Activated CD8-positive, alpha-beta memory T cell treated with anti-CD3 and anti-CD28 coated beads, Interleukin-2, amount 50 U/mL, for 48 hours (primary cell): ENCODE measurements around the gene GRIK2.

Source experiments
- DNase-seq: peaks from one replicate; pipeline ENCODE4 v3.0.0-alpha.2; 2020

The GRIK2 gene

DNA sequence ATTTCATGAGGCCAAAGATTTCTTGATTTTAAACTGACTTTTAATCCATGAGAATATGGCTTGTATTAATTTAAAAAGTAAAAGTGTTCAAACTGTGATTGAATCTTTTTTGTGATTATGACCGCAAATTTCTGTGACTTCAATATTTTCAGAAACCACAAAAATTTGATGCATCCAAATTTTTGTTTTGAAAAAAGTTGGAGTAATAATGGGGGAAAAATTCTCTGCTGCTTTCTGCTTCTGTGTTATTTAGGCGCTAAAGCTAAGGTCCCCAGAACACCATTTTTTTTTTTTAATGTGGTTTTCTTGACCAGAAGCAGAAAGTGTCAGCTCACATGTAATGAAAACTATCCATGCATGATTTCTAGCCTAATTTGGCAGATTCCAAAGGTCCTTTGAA is 65.3 kb downstream of the GRIK2 start:
- no peak for DNase-seq

DNA sequence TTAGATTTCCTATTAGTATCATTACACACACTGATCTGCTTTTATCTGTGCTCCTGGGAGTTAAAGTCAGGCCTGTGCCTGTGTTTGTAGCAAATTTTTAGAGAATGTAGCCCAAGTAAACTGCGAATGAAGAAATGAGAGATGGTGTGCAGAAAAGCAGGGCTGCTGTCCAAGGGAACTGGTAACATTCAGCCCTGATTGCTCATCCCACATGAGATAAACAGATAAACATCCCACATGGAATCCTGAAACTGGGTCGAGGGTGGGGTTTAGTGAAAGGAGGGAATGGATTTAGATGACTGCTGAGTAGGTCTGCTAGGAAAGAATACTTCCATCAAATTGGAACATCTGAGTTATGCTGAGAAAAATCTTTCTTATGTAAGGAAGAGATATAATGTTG is 69.1 kb downstream of the GRIK2 start:
- no peak for DNase-seq

DNA sequence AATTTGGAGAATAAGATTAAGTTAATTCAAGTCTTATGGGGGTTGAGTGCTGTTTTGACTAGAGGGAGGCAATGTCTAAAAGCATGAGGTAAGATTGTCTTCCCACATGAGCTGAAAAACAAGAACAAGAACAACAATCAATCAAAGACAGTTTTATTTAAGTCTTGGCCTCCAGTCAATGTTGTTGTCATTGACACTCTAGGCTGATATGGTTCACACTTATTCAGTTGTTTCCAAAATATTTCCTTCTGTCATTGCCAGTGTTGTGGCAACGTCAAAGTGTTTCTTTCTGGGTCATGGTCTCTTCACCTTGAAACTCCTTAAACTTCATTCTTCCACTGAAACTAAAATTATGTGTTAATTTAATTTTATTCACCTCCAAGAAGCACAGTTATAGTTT is 72.4 kb downstream of the GRIK2 start:
- DNase-seq, result no peak

DNA sequence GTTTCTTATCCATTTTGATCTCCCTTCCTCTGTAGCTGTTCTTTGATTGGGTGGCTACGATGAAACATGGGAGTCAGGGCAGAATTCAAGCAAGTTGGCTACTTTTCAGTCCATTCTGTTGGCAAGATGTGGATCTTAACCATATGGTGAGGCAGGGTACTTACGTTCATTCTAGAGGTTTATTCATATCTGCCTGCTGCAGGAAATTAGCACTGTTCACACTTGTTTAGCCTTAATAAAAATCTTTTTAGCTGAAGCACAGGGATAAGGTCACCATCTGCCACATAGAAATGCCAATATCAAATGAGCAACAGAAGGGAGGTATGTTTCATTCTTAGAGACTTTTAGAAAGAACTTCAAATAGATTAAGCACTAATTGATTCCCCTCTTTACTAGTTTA is 83.9 kb downstream of the GRIK2 start:
- DNase-seq, result no peak

DNA sequence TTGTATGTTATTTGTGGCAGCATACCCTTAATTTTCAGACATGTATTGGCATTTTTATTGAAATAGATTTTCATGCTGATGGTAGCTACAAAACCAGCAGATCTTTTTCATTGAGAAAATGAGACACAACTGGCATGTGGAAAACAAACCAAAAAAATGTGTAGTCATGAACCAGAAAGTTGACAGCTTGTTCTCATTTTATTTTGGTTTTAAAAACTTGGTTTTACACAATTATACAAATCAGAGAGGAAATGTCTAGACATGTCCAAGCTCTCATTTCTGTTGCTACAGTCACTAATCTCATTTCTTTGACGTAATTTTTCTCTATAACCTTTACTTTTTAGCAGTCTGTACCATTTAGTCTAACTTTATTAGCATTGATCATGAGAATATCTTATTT is 85.4 kb downstream of the GRIK2 start:
- DNase-seq, result no peak

DNA sequence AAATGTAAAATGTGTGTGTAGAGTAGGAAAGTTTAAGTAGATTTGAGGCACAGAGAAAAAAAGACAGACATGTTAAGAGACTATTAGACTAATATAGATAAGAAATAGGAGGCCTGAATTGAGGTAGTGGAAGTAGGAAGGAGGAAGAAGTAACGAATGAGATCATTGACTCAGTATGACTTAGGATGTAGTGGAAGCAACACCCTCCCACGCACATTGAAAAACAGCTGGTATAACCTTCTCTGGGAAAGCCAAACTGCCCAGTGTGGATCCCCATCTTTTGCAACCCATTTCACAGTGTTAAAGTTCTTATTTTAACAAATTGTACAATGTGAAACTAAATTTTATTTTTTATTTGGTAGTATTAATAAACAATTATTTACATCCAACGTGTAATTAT is 89.1 kb downstream of the GRIK2 start:
- DNase-seq, result no peak

DNA sequence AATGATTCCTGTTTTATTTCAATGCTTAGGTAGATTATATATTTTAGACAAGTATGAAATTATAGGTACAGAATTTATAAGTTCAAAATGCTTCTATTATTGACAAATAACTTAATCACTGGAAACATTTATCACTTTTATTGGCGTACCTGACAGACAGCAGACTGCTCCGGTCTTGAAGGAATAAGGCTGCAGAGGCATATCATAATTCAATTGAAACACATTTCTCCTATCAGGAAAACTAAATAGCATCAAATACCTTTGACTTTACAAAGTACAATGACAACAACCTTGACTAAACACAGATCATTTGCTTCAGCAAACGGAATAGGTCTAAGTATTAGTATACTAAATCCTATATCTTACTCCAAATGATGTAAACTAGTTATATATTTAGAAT is 91.3 kb downstream of the GRIK2 start:
- no peak for DNase-seq

DNA sequence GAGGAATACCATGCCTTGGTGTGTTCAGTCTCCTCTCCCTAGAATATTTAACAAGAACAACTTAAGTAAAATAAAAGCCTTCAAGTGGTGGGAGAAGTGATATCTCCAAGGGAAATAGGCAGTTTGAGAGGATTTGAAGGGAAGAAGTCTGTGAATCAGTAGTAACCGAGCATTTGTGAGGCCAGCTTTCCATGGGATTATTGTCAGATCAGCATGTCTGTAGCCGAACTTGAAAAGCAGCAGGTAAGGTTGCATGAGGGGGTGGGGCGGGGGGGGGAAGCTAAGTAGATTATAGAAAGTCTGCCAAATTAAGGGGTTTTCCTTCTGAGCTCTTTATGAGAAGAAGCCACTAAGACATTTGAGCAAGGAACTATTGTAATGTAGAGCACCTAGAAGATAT is 92.6 kb downstream of the GRIK2 start:
- no peak for DNase-seq

DNA sequence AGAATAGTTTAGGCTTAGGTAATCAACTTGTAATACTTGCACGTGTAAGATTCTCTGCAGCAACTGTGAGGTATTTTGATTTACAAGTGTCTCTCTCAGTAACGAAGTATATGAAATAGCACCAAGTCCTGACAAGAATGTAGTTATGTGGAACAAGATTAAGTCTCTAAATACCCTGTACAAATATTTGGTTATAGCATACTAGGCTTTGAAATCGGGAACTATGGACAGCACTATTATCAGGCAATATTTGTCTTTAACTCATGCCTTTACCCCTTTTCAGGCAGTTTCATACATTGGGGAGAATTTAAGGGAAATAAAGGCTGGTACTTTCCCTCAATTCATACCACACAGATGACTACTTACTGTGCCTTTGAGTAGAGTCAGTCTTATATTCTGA is 93.2 kb downstream of the GRIK2 start:
- no peak for DNase-seq

DNA sequence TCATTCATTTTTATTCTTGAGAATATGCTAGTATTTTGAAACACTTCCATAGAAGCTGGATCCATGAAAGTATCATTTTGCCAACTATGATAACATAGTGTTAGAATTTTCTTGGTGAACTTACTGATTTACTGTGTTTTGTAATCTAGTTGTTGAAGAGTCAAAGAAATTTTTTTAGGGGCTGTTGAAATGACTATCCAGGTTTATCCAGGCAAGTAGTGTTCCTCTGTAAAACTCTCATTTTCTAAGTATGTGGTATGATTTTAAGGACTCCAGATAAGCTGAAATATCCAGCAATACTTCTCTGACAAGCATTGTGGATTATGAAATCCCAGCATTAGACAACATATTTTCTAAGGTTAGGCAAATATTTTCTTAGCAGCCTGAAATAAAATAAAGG is 95.9 kb downstream of the GRIK2 start:
- DNase-seq, result no peak

DNA sequence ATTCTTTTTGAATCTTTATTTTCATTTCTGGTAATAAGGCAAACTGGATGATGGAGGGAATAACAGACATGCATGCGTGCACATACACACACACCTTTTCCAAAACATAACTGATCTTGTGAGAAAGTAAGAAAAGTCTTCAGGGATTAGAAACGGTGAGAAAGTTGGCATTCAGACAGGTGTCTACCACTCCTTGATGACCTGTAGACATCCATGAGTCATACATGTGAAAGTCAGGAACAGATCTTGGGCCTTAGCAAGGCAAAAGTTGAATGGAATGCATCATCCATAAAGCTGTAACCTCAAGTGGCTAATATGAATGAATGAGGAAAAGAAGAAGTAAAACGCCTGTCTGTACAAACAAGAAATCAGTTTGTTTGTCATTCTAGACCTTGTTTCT is 97.3 kb downstream of the GRIK2 start:
- DNase-seq, result no peak

DNA sequence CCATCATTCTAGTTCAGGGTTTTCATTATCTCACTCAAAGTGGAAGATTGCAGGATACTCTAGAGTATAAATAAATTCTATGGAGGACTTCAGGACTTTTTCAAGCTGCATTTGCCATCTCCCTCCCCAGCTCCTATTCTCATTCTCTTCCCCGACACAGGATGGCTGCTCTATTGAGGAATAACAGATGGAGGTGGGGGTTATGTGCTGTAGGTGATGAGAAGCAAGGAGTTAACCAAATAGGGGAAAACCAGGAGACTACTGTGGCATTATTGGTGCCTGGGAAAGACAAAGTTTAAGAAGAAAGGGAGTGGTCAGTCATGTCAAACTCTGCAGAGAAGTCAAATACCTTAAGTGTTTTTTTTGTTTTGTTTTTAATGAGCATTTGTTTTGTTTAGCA is 109.3 kb downstream of the GRIK2 start:
- DNase-seq, result no peak

DNA sequence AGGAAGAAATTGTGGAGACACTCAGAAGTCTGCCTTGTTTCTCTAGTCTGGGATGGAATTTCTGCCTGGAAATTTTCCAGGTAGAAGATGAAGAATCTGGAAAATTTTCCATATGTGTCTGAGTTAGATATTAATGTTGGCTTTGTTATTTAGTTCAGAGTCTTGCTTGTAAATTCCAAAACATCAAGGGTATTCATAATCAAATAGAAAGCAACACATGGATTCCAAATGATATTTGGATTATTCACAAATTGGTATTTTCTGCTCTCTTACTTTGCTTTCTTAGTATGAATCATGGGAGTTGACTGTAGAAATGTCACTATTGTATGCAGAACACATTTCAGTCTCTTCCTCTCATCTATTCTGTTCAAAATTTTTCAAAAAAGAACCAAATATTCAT is 116.0 kb downstream of the GRIK2 start:
- DNase-seq, result no peak

DNA sequence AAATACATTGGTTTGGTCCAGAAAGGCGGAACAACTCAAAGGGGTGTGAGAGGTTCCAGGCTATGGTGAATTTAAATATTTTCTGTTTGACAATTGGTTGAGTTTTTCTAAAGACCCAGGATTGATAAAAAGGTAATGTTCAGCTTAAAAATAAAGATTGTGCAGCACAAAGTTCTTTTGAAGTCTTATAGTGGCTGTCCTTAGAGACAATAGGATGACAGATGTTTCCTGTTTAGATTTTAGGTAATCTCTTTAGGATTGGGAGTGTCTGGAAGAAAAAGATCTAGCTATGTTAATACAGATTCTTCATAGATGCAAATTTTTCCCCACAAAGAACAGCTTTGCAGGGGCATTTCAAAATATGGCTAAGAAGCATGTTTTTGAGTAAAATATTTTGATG is 119.7 kb downstream of the GRIK2 start:
- DNase-seq, result no peak

DNA sequence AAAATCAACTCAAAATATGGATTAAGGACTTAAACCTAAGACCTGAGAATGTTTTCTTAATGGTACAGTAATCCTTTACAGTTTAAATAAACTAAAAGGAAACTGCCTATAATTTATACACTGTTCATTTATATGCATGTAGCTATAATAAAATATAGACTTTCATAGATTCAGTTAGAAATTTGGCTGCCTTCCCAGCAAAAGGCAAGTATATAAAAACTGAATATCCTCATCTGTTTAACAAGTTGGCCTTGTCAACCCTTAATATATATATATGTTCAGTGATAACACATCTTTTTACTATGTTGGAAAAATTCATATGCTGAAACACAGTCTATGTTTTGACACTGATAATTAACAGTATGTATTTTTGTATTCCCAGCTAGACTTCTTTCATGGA is 123.1 kb downstream of the GRIK2 start:
- no peak for DNase-seq

DNA sequence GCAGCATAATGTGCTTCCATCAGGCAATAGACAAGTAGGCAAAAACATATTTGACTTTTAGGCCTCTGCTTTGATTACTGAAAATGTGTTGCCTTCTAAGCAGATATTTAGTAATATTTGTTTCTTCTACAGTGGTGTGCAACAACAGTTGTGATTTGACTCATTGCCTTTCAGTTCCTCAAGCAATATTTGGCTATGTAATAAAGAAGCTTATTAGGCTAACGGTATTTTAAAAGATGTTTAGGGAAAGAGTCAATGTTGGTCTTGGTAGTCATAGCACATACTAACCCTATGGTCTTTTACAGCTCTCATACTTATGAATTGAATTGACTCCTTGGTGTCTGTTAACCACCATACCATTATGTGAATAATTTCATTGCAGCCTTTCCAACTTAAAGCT is 124.1 kb downstream of the GRIK2 start:
- no peak for DNase-seq

DNA sequence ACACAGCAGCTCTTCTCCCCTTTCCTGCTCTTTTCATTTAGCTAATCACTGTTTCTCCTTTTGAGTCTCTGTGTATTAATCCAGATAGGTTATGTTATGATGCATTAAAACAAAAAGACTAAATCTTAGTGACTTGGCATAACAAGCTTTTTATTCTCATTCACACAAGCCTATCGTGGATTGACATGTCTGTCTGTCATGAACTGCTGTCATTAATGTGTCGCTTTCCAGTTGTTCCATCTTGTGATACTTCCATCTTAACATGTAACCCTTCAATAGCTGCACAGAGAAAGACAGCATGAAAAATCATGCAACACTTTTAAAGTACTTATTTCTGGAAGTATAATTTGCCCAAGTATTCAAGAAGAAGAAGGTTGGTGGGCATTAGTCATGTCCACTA is 128.7 kb downstream of the GRIK2 start:
- no peak for DNase-seq

DNA sequence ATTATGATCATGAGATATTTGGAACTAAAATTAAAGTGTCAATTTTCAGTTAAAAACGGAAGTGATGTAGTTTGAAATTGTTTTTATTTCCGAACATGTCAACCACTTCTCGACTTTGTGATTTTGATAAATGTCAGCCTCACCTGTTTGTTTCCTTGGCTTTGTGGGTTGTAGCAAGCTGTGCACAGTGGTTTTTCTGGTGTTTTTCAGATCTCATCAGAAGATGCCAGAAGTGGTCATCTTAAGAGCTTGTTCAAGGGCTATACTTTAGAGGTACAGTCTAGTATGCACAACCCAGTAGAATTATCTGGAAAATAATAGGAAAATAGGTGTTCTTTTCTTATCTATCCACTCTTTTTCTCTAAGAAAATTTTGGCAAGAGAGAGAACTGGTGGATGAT is 134.0 kb downstream of the GRIK2 start:
- DNase-seq, result no peak

DNA sequence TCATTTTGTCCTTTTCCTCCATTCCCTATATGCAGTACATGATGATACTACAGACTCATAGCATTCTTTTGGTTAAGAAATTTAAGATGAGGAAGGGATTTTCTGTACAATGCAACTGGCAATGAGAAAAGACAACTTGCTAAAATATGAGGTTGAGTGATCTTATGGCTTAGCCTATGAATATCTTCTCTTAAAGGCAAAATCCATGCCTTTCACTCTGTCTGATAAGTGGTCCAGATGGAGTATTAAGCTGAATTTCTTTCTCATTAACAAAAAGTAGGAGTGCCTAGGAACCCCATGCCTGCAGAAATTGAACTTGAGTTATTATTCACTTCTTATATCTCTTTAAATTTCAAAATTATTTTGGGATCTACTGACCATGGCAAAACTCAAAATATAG is 135.3 kb downstream of the GRIK2 start:
- DNase-seq, result no peak

DNA sequence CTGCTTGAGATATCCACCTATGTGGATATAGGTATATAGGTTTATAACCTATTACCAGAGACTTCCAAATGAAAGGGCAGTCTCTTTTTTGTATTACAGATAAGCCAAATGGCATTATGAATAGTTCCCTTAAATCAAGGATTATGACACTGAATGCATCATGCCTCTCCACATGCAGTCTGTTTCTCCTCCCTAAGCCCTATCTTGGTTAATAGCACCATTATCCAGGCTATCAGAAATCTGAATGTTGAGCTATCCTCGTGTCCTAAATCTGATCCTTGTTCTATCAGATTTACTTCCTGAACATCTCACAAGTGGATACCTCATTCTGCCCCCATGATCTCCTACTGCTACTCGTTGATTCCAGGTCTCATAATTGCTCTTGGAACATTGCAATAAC is 138.0 kb downstream of the GRIK2 start:
- no peak for DNase-seq

DNA sequence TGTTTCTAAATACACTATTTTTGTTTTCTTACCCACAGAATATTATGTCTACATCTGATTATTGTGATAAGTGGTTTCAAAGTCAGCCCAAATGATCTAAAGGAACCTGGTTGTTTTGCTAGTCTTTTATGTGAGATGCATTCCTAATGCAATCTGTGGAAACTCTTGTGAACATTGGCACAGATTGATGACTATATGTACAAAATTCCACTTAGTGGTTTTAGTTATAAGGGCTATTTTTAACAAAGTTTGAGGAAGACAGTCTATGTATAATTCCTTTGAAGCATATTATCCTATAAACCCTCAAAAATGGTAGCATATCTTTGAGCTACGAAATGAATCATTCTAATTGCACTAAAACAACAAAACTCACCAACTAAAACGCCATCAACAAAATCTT is 140.9 kb downstream of the GRIK2 start:
- DNase-seq, result no peak

DNA sequence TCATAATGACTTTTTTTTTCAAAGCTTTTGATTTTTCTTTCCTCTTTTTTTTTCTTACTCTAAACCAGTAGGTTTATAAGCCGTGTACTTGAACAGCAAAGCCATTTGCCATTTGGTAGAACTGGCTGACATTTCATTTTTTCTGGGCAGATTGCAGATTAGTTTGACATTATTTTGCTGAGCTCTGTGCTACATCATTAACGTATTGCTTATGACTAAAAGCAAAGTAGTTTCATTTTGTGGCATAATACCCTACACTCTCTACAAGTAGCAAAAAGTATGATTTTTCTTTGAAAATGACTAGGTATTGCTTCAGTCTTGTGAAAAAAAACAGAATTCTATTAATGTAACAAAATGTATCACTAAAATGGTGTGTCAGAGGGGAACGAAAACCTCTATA is 141.3 kb downstream of the GRIK2 start:
- no peak for DNase-seq

DNA sequence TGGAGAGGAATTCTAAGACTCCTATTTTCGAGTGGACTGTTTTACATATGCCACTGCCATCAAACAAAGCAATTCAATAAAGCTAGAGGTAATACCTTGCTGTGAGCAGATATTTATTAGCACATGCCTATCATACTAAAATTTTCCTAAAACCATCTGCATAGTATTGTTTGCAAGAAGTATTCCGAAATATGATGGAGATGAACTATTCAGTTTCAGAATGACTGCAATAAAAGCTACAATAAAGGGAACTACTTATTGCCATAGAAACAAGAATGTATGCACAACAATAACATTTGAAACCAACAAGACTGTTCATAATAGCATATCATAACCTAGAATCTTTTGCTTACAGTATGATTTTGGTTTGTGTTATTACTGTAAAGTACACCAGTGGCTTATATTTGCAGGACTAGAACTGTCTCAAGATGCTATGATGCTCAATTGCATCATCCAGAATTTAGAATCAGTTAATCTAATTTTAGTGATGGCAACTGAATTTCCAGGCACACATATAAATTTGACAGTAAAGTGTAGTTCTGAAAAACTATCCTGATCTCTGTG is 144.3 kb downstream of the GRIK2 start:
- DNase-seq, result no peak

DNA sequence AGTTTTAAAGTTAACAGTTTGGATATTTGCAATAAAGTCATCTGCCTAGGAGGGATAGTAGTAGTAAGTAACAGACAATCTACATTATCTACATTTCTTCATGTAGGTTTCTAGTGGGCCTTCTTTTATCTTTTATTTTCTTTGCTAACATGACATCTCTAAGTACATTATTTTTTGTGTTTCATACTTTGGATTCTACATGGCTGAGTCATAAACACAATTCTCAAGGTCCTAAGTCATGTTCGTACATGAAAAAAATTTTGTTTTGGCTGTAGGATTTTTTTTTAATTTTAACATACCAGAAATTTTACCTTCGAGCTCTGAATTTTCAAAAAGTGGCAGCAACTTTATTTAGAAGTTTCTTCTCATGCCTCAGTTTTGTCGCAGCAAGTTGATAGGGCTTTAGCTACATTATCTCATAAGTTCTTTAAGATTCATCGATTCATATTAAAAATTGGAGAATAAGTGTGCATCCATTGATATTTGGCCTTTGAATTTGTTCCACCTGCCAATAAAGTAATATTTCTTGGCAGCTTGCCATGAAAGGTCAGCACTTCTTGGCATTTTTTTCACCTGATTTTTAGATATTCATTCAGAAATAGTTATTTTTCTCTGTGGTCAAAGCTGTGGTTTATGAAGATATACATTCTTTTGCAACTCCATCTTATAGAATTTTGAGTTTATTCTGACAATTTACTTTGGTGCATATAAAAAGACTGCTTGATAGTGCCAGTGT is 146.2 kb downstream of the GRIK2 start:
- DNase-seq, result no peak

DNA sequence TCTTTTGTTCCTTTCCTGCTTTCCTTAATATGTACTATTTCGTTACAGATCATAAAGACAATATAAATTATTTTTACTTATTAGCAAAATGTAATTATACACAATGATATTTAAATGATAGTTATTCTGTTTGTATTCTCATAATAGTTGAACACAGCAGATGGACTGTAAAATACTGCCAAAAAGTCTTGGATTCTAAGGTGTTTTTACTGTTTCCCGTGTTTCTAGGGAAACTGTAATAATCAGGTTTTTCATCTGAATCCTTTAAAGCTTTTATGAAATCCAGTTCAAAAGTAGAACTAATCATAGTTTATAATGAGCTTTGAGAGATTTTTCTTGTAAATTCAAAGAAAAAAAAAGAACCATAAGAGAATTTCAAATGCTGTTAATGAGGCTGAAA is 148.4 kb downstream of the GRIK2 start:
- no peak for DNase-seq
